Measurements from ENCODE around the gene LRP1. TPM values are rescaled to one million over a fixed set of nuclear protein-coding genes. Genes with fewer than 3 reads are reported as not detected.
A peak's percentile ranks its signal among the peaks of the same experiment; 100 is the strongest.

Gene LRP1
- total and polyA plus RNA-seq, 2 experiments from 2014 or later, result 26.6 to 145 TPM

DNA sequence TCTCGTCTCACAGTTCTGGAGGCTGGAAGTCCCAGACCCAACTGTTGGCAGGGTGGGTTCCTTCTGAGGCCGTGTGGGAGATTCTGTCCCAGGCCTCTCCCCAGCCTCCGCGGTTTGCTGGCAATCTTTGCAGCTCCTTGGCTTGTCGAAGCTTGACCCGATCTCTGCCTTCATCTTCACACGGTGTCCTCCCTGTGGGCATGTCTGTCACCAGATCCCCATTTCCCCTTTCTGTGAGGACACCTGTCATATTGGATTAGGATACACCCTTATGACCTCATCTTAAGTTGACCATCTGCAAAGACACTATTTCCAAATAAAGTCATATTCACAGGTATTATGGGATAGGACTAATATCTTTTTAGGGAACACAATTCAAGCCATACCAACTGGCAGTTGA lies 41.7 kb downstream of the LRP1 start:
- no peaks in the 10 kb centered on the region for H3K79me2 ChIP-seq (replicated peaks; ENCODE audit: insufficient read depth)
- TF ChIP-seq, protein P1, sequence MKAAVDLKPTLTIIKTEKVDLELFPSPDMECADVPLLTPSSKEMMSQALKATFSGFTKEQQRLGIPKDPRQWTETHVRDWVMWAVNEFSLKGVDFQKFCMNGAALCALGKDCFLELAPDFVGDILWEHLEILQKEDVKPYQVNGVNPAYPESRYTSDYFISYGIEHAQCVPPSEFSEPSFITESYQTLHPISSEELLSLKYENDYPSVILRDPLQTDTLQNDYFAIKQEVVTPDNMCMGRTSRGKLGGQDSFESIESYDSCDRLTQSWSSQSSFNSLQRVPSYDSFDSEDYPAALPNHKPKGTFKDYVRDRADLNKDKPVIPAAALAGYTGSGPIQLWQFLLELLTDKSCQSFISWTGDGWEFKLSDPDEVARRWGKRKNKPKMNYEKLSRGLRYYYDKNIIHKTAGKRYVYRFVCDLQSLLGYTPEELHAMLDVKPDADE (IDR thresholded peaks at IDR 0.05), result no peak
- TF ChIP-seq JUNB (IDR thresholded peaks at IDR 0.05; ENCODE audit: unreplicated experiment) (no peak), ZNF331 (CRISPR knock-in tag; IDR thresholded peaks at IDR 0.05; ENCODE audit: low read depth) (no peak), NANOG (IDR thresholded peaks at IDR 0.05; ENCODE audit: borderline replicate concordance) (no peak), CREB1 (CRISPR knock-in tag; IDR thresholded peaks at IDR 0.05; ENCODE audit: low read depth) (no peak), EZH2 (IDR thresholded peaks at IDR 0.05; ENCODE audit: low read depth, unreplicated experiment) (no peak), EZH2phosphoT487 (IDR thresholded peaks at IDR 0.05; ENCODE audit: unreplicated experiment) (no peak), ZNF114 (CRISPR knock-in tag; IDR thresholded peaks at IDR 0.05) (no peak), POLR2AphosphoS5 (IDR thresholded peaks at IDR 0.05; ENCODE audit: low read depth) (no peak), STAT1 (IDR thresholded peaks at IDR 0.05; ENCODE audit: unreplicated experiment) (no peak)
- TF ChIP-seq, protein P2, sequence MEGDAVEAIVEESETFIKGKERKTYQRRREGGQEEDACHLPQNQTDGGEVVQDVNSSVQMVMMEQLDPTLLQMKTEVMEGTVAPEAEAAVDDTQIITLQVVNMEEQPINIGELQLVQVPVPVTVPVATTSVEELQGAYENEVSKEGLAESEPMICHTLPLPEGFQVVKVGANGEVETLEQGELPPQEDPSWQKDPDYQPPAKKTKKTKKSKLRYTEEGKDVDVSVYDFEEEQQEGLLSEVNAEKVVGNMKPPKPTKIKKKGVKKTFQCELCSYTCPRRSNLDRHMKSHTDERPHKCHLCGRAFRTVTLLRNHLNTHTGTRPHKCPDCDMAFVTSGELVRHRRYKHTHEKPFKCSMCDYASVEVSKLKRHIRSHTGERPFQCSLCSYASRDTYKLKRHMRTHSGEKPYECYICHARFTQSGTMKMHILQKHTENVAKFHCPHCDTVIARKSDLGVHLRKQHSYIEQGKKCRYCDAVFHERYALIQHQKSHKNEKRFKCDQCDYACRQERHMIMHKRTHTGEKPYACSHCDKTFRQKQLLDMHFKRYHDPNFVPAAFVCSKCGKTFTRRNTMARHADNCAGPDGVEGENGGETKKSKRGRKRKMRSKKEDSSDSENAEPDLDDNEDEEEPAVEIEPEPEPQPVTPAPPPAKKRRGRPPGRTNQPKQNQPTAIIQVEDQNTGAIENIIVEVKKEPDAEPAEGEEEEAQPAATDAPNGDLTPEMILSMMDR (conservative IDR thresholded peaks at IDR 0.05; ENCODE audit: low read depth in 2 of 2), result no peak
- TF ChIP-seq, protein P3, sequence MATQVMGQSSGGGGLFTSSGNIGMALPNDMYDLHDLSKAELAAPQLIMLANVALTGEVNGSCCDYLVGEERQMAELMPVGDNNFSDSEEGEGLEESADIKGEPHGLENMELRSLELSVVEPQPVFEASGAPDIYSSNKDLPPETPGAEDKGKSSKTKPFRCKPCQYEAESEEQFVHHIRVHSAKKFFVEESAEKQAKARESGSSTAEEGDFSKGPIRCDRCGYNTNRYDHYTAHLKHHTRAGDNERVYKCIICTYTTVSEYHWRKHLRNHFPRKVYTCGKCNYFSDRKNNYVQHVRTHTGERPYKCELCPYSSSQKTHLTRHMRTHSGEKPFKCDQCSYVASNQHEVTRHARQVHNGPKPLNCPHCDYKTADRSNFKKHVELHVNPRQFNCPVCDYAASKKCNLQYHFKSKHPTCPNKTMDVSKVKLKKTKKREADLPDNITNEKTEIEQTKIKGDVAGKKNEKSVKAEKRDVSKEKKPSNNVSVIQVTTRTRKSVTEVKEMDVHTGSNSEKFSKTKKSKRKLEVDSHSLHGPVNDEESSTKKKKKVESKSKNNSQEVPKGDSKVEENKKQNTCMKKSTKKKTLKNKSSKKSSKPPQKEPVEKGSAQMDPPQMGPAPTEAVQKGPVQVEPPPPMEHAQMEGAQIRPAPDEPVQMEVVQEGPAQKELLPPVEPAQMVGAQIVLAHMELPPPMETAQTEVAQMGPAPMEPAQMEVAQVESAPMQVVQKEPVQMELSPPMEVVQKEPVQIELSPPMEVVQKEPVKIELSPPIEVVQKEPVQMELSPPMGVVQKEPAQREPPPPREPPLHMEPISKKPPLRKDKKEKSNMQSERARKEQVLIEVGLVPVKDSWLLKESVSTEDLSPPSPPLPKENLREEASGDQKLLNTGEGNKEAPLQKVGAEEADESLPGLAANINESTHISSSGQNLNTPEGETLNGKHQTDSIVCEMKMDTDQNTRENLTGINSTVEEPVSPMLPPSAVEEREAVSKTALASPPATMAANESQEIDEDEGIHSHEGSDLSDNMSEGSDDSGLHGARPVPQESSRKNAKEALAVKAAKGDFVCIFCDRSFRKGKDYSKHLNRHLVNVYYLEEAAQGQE (IDR thresholded peaks at IDR 0.05; ENCODE audit: unreplicated experiment), result no peak
- TF ChIP-seq, protein P4, sequence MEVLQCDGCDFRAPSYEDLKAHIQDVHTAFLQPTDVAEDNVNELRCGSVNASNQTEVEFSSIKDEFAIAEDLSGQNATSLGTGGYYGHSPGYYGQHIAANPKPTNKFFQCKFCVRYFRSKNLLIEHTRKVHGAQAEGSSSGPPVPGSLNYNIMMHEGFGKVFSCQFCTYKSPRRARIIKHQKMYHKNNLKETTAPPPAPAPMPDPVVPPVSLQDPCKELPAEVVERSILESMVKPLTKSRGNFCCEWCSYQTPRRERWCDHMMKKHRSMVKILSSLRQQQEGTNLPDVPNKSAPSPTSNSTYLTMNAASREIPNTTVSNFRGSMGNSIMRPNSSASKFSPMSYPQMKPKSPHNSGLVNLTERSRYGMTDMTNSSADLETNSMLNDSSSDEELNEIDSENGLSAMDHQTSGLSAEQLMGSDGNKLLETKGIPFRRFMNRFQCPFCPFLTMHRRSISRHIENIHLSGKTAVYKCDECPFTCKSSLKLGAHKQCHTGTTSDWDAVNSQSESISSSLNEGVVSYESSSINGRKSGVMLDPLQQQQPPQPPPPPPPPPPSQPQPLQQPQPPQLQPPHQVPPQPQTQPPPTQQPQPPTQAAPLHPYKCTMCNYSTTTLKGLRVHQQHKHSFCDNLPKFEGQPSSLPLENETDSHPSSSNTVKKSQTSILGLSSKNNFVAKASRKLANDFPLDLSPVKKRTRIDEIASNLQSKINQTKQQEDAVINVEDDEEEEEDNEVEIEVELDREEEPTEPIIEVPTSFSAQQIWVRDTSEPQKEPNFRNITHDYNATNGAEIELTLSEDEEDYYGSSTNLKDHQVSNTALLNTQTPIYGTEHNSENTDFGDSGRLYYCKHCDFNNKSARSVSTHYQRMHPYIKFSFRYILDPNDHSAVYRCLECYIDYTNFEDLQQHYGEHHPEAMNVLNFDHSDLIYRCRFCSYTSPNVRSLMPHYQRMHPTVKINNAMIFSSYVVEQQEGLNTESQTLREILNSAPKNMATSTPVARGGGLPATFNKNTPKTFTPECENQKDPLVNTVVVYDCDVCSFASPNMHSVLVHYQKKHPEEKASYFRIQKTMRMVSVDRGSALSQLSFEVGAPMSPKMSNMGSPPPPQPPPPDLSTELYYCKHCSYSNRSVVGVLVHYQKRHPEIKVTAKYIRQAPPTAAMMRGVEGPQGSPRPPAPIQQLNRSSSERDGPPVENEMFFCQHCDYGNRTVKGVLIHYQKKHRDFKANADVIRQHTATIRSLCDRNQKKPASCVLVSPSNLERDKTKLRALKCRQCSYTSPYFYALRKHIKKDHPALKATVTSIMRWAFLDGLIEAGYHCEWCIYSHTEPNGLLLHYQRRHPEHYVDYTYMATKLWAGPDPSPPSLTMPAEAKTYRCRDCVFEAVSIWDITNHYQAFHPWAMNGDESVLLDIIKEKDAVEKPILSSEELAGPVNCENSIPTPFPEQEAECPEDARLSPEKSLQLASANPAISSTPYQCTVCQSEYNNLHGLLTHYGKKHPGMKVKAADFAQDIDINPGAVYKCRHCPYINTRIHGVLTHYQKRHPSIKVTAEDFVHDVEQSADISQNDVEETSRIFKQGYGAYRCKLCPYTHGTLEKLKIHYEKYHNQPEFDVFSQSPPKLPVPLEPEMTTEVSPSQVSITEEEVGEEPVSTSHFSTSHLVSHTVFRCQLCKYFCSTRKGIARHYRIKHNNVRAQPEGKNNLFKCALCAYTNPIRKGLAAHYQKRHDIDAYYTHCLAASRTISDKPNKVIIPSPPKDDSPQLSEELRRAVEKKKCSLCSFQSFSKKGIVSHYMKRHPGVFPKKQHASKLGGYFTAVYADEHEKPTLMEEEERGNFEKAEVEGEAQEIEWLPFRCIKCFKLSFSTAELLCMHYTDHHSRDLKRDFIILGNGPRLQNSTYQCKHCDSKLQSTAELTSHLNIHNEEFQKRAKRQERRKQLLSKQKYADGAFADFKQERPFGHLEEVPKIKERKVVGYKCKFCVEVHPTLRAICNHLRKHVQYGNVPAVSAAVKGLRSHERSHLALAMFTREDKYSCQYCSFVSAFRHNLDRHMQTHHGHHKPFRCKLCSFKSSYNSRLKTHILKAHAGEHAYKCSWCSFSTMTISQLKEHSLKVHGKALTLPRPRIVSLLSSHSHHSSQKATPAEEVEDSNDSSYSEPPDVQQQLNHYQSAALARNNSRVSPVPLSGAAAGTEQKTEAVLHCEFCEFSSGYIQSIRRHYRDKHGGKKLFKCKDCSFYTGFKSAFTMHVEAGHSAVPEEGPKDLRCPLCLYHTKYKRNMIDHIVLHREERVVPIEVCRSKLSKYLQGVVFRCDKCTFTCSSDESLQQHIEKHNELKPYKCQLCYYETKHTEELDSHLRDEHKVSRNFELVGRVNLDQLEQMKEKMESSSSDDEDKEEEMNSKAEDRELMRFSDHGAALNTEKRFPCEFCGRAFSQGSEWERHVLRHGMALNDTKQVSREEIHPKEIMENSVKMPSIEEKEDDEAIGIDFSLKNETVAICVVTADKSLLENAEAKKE (CRISPR knock-in tag; IDR thresholded peaks at IDR 0.05), result no peak
- H3K4me3 Mint-ChIP-seq, result no peak overlapping the region
- H3K27ac ChIP-seq (ENCODE audit: low read depth), result 0 out of 2 replicates have a peak overlapping the region, but pooled peaks have one; percentile 55
- DNase-seq (ENCODE audit: low spot score) (no peak), ATAC-seq (no peak)
- no peaks in the 10 kb centered on the region for H3K4me1 ChIP-seq (ENCODE audit: insufficient read depth)
- H3K27me3 ChIP-seq (ENCODE audit: insufficient read depth), result no peaks in the 10 kb centered on the region
- no peak overlapping the region for H2AFZ ChIP-seq
- H3K27ac Mint-ChIP-seq, result no peak overlapping the region; the same call in 1 of the 2 replicates
- H3K36me3 ChIP-seq (ENCODE audit: insufficient read depth), result peaks cover 23% of the 10 kb centered on the region
- H3F3A ChIP-seq (replicated peaks; ENCODE audit: low read depth), result 0 out of 2 replicates have a peak, but pooled peaks cover 4% of the 10 kb centered on the region
- no peak overlapping the region for H3K4me2 ChIP-seq
- peaks cover 13% of the 10 kb centered on the region; the same call in 1 of the 2 replicates for H4K20me1 ChIP-seq (replicated peaks; ENCODE audit: insufficient read depth)
- no peak overlapping the region for H3K4me3 ChIP-seq
- peaks cover 89% of the 10 kb centered on the region for H3K36me3 Mint-ChIP-seq (ENCODE audit: low read depth)
- H3K9me2 ChIP-seq (ENCODE audit: insufficient read depth), result no peaks in the 10 kb centered on the region
- peaks cover 6% of the 10 kb centered on the region for H3K4me1 Mint-ChIP-seq
- peaks cover 18% of the 10 kb centered on the region for H3K27me3 Mint-ChIP-seq (ENCODE audit: insufficient read depth, low read depth, poor library complexity)
- no peaks in the 10 kb centered on the region; the same call in 1 of the 3 replicates for H3K9me3 Mint-ChIP-seq
